NCI-H2227 treated with DMSO at 0.1 percent for 48 hours (cell line): ENCODE results near the gene PKM.

ENCODE experiments used
- DNase-seq: peaks from one replicate; lab custom pipeline; 2025; lab: John Stamatoyannopoulos, UW

PKM gene

DNA sequence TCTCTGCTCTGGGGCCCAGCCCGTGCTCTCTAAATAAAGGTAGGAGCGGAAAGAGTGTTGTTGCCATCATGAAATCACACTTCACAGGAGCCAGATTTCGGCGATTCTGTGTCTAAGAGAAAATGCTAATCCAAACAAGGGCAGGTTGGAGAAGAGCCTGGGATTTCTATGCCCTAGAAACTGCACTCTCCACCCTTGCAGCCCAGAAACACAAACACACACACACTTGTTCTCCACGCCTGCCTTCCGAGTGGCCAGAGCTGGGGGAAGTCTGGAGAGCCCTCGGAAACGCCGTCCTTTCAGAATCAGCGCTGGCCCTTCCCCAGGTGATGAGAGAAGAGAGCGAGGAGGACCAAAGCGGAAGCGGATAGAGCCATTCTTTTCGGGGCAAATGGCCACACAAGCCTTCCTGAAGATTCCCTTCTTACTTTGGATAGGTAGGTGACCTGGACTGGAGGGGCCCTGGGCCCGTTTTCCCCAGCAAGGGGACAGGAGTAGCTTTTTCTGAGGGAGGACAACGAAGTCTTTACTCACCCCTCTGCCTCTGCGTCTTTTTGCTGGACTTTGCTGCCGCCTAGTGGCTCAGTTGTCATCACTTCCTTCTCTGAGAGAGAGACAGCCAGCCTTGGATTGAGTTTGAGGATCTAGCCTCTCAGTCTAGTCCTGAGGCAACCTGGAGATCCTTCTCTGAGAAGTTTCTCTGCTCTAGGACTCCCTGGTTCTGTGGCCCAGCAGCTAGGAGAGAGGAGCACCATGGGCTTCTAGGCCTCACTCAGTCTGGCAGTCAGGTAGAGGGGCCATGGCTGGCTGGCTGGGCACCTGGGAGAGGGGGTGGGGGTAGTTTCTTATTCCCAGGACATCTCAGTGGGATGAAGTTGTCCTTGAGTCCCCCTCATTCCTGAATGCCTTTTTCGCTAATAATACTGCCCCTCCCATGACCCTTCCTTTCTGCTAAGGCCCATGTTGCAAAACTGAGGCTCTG, 75.1 kb downstream of the PKM start:
- peak; percentile 76 for DNase-seq

DNA sequence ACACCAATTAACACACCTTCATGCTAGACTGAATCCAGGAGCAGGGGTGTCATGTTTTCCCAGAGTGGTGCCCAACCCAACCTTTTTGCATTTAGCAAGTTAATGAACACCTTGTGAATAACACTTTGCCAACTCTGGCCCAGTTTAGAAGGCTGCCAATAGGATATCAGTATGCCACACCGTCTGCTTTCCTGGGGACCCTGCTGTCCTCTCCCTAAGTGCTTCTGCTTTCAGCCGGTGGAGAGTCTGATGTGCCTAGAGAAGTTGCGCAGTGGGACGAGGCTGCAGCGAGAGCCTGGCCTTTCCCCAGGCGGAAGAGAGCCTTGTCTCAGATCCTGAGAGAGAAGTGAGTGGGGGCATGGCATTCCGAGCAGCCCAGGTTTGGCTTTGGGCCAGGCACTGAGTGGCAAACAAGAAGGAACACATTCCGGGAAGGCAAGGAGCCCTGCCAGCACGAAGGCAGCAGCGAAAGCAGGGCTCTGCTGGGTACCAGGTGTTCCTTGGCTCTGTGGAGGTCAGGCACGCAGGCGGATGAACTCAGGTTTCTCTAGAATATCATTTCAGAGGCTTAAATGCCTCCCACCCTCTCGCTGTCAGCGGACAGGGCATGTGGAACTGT, 75.9 kb downstream of the PKM start:
- peak; percentile 37 for DNase-seq

DNA sequence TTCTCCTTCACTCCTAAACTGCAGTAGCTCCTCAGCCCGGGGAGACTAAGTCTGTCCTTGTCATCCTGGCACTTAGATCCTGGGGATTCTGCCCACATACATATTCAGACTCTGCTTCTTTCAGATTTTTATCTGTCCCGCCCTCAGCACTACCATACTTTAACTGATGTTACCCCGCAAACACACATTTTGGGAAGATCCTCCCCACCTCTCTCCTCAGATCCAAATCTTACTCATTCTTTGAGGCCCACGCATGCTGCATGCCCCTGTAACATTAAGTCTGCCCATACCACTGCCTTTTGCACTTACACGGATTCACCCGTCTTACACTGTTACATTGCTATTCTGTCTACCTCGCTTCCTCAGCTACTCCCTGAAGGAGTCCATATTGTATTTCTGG, 76.7 kb downstream of the PKM start:
- DNase-seq = no peak

DNA sequence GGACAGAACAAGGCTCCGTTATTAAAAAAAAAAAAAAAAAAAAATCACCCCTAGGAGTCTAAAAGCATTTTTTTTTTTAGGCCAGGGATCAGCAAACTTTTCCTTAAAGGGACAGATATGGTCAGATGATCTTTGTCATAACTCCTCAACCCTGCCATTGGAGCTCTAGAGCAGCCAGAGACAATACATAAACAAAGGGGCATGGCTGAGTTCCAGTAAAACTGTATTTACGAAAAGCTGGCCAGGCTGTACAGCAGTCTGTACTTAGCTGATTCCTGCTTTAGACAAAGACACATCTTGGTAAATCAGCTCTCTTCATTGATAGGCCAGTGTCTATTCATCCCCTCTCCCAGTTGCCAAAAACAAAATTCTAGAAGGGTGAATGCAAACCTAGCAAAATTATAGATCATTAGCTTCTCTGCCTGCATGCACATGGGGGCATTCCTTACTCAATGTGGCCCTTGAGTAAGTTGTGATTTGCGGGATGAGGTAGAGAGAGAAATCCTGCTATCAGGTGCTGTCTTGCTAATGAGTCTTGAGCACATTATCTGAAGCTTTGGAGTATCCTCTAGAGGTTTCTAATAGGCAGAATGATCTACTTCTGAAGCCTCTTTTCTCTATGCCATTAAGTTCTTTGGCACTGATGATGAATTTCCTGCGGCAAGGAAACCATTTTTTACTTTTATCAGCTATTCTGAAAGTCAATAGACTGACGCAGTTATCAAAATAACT, 77.6 kb downstream of the PKM start:
- DNase-seq = no peak
